ENCODE results near the gene ARSB. TPM values are rescaled to one million over a fixed set of nuclear protein-coding genes. Genes with fewer than 3 reads are reported as not detected.
"Not testable (repeated sequence)": the region's sequence is repeated elsewhere in the genome, so short reads cannot be mapped to it uniquely, and the experiment has no call there.

Gene ARSB
- total RNA-seq, 1 donor from 2014 or later: 18.5 TPM

DNA sequence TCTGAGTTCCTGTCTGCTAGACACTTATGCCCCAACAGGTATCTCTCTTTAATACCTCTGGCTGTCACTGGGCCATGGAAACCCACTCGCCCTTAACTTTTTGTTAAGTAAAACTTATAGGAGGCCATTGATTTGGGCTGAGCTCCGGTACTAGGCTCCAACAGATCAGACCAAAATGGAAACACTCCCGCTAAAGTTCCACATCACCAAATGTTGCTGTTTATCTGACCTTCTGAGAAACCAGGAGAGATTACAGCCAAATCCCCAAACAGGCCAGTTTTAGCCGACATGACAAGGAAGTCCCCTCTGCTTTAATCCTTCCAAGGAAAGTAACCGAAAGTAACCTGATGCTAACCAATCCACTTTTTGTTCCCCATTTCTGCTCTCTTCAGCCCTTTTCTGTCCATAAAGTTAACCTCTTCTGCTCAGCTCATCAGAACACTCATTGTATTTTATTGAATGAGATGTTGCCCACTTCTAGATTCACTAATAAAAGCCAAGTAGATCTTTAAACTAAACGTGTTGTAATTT is 221.4 kb downstream of the ARSB start:
- Mint-ChIP-seq H3K27ac (no peak overlapping the region), H3K4me3 (no peak overlapping the region), H3K4me1 (ENCODE audit: unreplicated experiment) (peaks cover 16% of the 10 kb centered on the region), H3K36me3 (peaks cover 6% of the 10 kb centered on the region), H3K9me3 (peaks cover 18% of the 10 kb centered on the region), H3K27me3 (peaks cover 4% of the 10 kb centered on the region)
- TF ChIP-seq, protein P1, sequence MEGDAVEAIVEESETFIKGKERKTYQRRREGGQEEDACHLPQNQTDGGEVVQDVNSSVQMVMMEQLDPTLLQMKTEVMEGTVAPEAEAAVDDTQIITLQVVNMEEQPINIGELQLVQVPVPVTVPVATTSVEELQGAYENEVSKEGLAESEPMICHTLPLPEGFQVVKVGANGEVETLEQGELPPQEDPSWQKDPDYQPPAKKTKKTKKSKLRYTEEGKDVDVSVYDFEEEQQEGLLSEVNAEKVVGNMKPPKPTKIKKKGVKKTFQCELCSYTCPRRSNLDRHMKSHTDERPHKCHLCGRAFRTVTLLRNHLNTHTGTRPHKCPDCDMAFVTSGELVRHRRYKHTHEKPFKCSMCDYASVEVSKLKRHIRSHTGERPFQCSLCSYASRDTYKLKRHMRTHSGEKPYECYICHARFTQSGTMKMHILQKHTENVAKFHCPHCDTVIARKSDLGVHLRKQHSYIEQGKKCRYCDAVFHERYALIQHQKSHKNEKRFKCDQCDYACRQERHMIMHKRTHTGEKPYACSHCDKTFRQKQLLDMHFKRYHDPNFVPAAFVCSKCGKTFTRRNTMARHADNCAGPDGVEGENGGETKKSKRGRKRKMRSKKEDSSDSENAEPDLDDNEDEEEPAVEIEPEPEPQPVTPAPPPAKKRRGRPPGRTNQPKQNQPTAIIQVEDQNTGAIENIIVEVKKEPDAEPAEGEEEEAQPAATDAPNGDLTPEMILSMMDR (conservative IDR thresholded peaks at IDR 0.05): no peak
- no peak for DNase-seq (ENCODE audit: extremely low spot score, unreplicated experiment)

DNA sequence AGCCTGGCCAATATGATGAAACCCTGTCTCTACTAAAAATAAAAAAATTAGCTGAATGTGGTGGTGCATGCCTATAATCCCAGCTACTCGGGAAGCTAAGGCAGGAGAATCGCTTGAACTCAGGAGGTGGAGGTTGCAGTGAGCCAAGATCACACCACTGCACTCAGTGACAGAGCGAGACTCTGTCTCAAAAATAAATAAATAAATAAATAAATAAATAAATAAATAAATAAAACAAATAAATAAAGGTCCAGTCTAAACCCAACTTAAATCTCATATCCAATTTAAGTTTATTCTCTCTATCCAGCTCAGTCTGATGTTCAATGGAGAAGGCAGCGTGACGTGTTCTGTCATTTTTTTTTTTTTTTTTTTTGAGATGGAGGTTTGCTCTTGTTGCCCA is 222.4 kb downstream of the ARSB start:
- peaks cover 22% of the 10 kb centered on the region for H3K4me1 Mint-ChIP-seq (ENCODE audit: unreplicated experiment)
- H3K36me3 Mint-ChIP-seq; H3K27ac Mint-ChIP-seq; H3K27me3 Mint-ChIP-seq; DNase-seq (ENCODE audit: extremely low spot score, unreplicated experiment); H3K4me3 Mint-ChIP-seq: not testable (repeated sequence)
- peaks cover 18% of the 10 kb centered on the region for H3K9me3 Mint-ChIP-seq

DNA sequence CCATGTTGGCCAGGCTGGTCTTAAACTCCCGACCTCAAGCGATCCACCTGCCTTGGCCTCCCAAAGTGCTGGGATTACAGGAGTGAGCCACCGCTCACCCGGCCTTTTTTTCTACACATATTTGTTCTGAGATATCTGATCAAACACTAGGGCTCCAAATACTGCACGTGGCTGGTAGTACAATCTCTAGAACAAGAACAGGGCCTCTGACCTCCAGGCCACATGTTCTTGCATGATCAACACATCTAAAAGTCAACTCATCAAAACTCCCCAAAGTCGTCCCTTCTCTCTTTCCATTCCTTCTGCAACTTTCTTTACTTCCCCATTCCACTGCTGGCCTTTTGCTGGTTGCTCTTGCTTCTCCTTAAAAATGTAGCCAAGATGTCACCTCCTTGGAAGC is 223.3 kb downstream of the ARSB start:
- H3K36me3 Mint-ChIP-seq: peaks cover 9% of the 10 kb centered on the region
- no peak overlapping the region for H3K27ac Mint-ChIP-seq
- H3K4me3 Mint-ChIP-seq: no peak overlapping the region
- H3K27me3 Mint-ChIP-seq: peaks cover 4% of the 10 kb centered on the region
- peaks cover 29% of the 10 kb centered on the region for H3K4me1 Mint-ChIP-seq (ENCODE audit: unreplicated experiment)
- H3K9me3 Mint-ChIP-seq: peaks cover 18% of the 10 kb centered on the region
- DNase-seq (ENCODE audit: extremely low spot score, unreplicated experiment): no peak
- TF ChIP-seq, protein P1 (conservative IDR thresholded peaks at IDR 0.05): no peak

DNA sequence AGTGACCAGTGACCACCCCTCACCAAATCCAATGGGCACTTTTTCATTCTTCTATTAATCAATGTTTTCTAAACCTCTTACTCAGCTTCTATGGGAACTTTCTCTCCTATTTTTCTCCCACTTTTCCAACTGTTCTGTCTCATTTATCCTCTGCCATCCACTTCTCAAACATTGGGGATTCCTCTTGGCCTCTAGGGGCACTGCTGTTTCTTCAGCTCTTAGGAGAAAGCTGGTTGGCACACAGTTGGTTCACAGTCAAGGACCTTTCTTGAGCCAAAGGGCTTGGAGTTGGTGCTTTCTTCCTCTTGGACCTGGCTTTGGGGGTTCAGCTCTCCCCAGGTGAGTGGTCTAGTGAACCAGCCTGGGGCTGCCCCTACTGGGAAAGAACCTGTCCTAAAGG is 224.3 kb downstream of the ARSB start:
- H3K36me3 Mint-ChIP-seq: peaks cover 9% of the 10 kb centered on the region
- no peak for DNase-seq (ENCODE audit: extremely low spot score, unreplicated experiment)

DNA sequence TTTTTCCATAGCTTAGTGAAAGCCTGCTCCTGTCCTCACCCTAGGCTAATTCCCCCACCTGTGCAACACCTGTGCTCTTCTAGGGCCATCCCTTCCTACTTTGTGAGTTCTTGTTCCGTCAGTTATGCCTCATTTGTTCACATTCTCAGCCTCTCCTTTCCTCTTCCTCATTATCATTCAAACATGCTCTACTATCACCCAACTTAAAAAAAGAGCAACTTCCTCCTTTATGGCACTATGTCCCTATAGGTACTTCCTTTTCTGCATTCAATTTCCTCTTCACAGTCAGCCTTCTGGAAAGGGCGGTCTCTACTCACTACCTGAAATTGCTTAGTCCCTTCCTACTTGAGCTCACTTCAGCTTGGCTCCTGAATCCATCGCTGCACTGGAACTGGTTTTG is 224.7 kb downstream of the ARSB start:
- H3K27me3 Mint-ChIP-seq: peaks cover 4% of the 10 kb centered on the region
- TF ChIP-seq, protein P1 (conservative IDR thresholded peaks at IDR 0.05): no peak
- H3K4me3 Mint-ChIP-seq: no peak overlapping the region
- H3K36me3 Mint-ChIP-seq: peaks cover 9% of the 10 kb centered on the region
- no peak for DNase-seq (ENCODE audit: extremely low spot score, unreplicated experiment)
- H3K9me3 Mint-ChIP-seq: peaks cover 13% of the 10 kb centered on the region
- no peak overlapping the region for H3K27ac Mint-ChIP-seq
- peaks cover 27% of the 10 kb centered on the region for H3K4me1 Mint-ChIP-seq (ENCODE audit: unreplicated experiment)

More for the DNA sequence above, 224.3 kb downstream of the ARSB start:
- Mint-ChIP-seq H3K27ac (no peak overlapping the region), H3K27me3 (peaks cover 4% of the 10 kb centered on the region), H3K4me1 (ENCODE audit: unreplicated experiment) (peaks cover 25% of the 10 kb centered on the region), H3K9me3 (peaks cover 13% of the 10 kb centered on the region), H3K4me3 (no peak overlapping the region)
- TF ChIP-seq, protein P1 (conservative IDR thresholded peaks at IDR 0.05): peak; percentile 38

DNA sequence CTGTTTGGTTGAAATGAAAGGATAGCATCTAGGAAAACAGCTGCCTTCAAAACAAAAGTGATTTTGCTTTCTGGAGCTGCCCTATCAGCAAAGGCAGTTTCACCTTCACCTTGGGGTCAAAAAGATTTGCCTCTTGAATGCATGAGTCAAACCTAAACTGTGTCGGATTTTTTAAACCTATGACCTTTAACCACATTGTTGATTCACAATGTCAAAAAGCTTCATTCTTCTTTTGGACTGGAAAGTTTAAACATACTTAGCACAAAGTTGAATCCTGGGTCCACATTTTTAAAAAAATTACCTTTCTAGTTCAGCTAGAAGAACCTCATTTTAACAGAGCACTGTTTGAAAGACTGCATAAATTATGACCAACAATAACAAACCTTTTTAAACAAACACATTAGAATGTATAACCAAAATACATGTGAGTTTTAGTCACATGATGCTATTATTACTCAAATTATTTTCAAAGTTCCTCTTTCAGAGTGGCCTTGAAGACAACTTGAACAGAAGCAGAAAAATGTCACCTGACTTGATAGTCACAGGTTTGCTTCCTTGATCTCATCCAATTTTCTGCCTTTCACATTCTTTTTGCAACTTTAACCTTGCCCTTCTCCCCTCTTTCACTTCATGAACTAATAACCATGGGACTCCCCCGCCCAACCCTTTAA is 226.8 kb downstream of the ARSB start:
- Mint-ChIP-seq H3K9me3 (peaks cover 13% of the 10 kb centered on the region), H3K4me1 (ENCODE audit: unreplicated experiment) (peaks cover 33% of the 10 kb centered on the region), H3K4me3 (no peak overlapping the region)

More for the DNA sequence above, 226.8 kb downstream of the ARSB start:
- no peak for DNase-seq (ENCODE audit: extremely low spot score, unreplicated experiment)
- H3K27me3 Mint-ChIP-seq: peaks cover 4% of the 10 kb centered on the region
- H3K36me3 Mint-ChIP-seq: peaks cover 9% of the 10 kb centered on the region
- peak overlapping the region; percentile 3 for H3K27ac Mint-ChIP-seq
- TF ChIP-seq, protein P1 (conservative IDR thresholded peaks at IDR 0.05): no peak
